ENCODE data around the gene MTFP1. TPM values are rescaled to one million over a fixed set of nuclear protein-coding genes. Genes with fewer than 3 reads are reported as not detected.

Gene MTFP1
- total and polyA plus RNA-seq, 2 donors (not counting 1 experiment from before 2014, with no cell fraction given): 11.8 to 18.4 TPM

- Mint-ChIP-seq H3K4me3 (no peak overlapping the region), H3K27ac (no peak overlapping the region), H3K27me3 (peaks cover 51% of the 10 kb centered on the region), H3K9me3 (ENCODE audit: insufficient read depth) (no peaks in the 10 kb centered on the region), H3K4me1 (no peaks in the 10 kb centered on the region)
- no peak overlapping the region for H3K27ac ChIP-seq (ENCODE audit: low read length in 2 of 2)
- no peaks in the 10 kb centered on the region for H3K4me1 ChIP-seq (ENCODE audit: control insufficient read depth in 2 of 2, insufficient read depth in 2 of 2, low read length in 2 of 2)
- ATAC-seq (ENCODE audit: low read depth) (no peak), DNase-seq (no peak)
- no peaks in the 10 kb centered on the region for H3K79me2 ChIP-seq (ENCODE audit: control insufficient read depth, insufficient read depth, low read length)
- H3K9me3 ChIP-seq (ENCODE audit: control extremely low read depth in 1 of 3, control insufficient read depth in 2 of 3, insufficient read depth in 1 of 3, low read length in 2 of 3): no peaks in the 10 kb centered on the region
- H3K9ac ChIP-seq (ENCODE audit: low read length): no peak overlapping the region
- H3K4me2 ChIP-seq (replicated peaks; ENCODE audit: low read depth, low read length, poor library complexity, severe bottlenecking): no peak overlapping the region
- POLR2A ChIA-PET: no interaction called here
- TF ChIP-seq, protein P1, sequence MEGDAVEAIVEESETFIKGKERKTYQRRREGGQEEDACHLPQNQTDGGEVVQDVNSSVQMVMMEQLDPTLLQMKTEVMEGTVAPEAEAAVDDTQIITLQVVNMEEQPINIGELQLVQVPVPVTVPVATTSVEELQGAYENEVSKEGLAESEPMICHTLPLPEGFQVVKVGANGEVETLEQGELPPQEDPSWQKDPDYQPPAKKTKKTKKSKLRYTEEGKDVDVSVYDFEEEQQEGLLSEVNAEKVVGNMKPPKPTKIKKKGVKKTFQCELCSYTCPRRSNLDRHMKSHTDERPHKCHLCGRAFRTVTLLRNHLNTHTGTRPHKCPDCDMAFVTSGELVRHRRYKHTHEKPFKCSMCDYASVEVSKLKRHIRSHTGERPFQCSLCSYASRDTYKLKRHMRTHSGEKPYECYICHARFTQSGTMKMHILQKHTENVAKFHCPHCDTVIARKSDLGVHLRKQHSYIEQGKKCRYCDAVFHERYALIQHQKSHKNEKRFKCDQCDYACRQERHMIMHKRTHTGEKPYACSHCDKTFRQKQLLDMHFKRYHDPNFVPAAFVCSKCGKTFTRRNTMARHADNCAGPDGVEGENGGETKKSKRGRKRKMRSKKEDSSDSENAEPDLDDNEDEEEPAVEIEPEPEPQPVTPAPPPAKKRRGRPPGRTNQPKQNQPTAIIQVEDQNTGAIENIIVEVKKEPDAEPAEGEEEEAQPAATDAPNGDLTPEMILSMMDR (IDR thresholded peaks at IDR 0.05): no peak
- no peak for TF ChIP-seq EZH2 (IDR thresholded peaks at IDR 0.05; ENCODE audit: borderline replicate concordance, insufficient read depth, low read depth, low read length, poor library complexity, severe bottlenecking)
- H3K27me3 ChIP-seq (replicated peaks in 1 of 4; ENCODE audit: control extremely low read depth in 1 of 4, control insufficient read depth in 3 of 4, insufficient read depth in 4 of 4, low read length in 3 of 4): peaks cover 0 to 40% (median 19%) of the 10 kb centered on the region in 4 experiments
- CTCF ChIA-PET: interaction anchor here (1.0 to 1.1 kb wide), 2 partner anchors 16 to 181 kb away, joined by 3 read pairs; no protein-coding TSS in a partner anchor
- no peak overlapping the region for H3K4me3 ChIP-seq (ENCODE audit: control extremely low read depth in 1 of 5, extremely low read depth in 1 of 5, insufficient read depth in 1 of 5, low read depth in 2 of 5, low read length in 4 of 5)
- intact Hi-C loops (cut with micrococcal nuclease): no loop called here
- H3K36me3 ChIP-seq (replicated peaks in 1 of 2; ENCODE audit: control extremely low read depth in 1 of 2, control insufficient read depth in 1 of 2, extremely low read depth in 1 of 2, insufficient read depth in 2 of 2, low read length in 1 of 2): no peaks in the 10 kb centered on the region
- 63% methylated on average over 2 of the region's 2 CpGs for WGBS (ENCODE audit: insufficient coverage)
- no peaks in the 10 kb centered on the region for H4K20me1 ChIP-seq (ENCODE audit: control insufficient read depth, insufficient read depth, low read length, poor library complexity, severe bottlenecking)
- no peak overlapping the region for H2AFZ ChIP-seq (ENCODE audit: insufficient read depth, low read depth, low read length, poor library complexity, severe bottlenecking)
These were observed 43.6 kb downstream of the MTFP1 start for GRCh38 chr22:30469165-30469564.

DNA sequence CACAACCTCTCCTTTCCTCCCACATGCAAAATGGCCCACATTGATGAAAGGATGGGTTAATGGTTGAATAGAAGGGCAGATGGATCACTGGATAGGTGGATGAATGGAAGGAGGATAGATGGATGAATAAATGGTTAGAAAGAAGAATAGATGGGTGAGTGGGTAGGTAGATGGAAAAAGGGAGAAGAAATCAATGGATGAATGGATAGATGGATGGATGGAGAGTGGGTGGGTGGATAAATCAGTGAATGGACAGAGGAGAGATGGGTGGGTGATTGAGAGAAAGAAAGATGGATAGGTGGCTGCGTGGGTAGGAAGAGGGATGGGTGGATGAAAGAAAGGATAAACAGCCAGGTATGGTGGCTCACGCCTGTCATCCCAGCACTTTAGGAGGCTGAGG is 45.1 kb downstream of the MTFP1 start:
- Histone ChIP-seq H3K4me3 (ENCODE audit: control extremely low read depth in 1 of 5, extremely low read depth in 1 of 5, insufficient read depth in 1 of 5, low read depth in 2 of 5, low read length in 4 of 5) (no peak overlapping the region), H4K20me1 (ENCODE audit: control insufficient read depth, insufficient read depth, low read length, poor library complexity, severe bottlenecking) (no peaks in the 10 kb centered on the region), H3K4me2 (replicated peaks; ENCODE audit: low read depth, low read length, poor library complexity, severe bottlenecking) (no peak overlapping the region), H2AFZ (ENCODE audit: insufficient read depth, low read depth, low read length, poor library complexity, severe bottlenecking) (no peak overlapping the region), H3K9ac (ENCODE audit: low read length) (no peak overlapping the region), H3K79me2 (ENCODE audit: control insufficient read depth, insufficient read depth, low read length) (no peaks in the 10 kb centered on the region), H3K27me3 (replicated peaks in 1 of 4; ENCODE audit: control extremely low read depth in 1 of 4, control insufficient read depth in 3 of 4, insufficient read depth in 4 of 4, low read length in 3 of 4) (peaks cover 0 to 31% (median 12%) of the 10 kb centered on the region in 4 experiments), H3K36me3 (replicated peaks in 1 of 2; ENCODE audit: control extremely low read depth in 1 of 2, control insufficient read depth in 1 of 2, extremely low read depth in 1 of 2, insufficient read depth in 2 of 2, low read length in 1 of 2) (no peaks in the 10 kb centered on the region), H3K27ac (ENCODE audit: low read length in 2 of 2) (no peak overlapping the region), H3K4me1 (ENCODE audit: control insufficient read depth in 2 of 2, insufficient read depth in 2 of 2, low read length in 2 of 2) (no peaks in the 10 kb centered on the region), H3K9me3 (ENCODE audit: control extremely low read depth in 1 of 3, control insufficient read depth in 2 of 3, insufficient read depth in 1 of 3, low read length in 2 of 3) (no peaks in the 10 kb centered on the region)
- ChIA-PET POLR2A (no interaction called here), CTCF (interaction anchor here (1.1 kb wide), 1 partner anchor 13 kb away, joined by 3 read pairs; no protein-coding TSS in a partner anchor)
- peaks cover 44% of the 10 kb centered on the region for H3K27me3 Mint-ChIP-seq
- ATAC-seq (ENCODE audit: low read depth) (no peak), DNase-seq (no peak)
- no peak overlapping the region for H3K27ac Mint-ChIP-seq
- no peaks in the 10 kb centered on the region for H3K4me1 Mint-ChIP-seq
- 79% methylated on average over 2 of the region's 2 CpGs for WGBS (ENCODE audit: insufficient coverage)
- no peak overlapping the region for H3K4me3 Mint-ChIP-seq
- TF ChIP-seq EZH2 (IDR thresholded peaks at IDR 0.05; ENCODE audit: borderline replicate concordance, insufficient read depth, low read depth, low read length, poor library complexity, severe bottlenecking): no peak
- TF ChIP-seq, protein P1 (IDR thresholded peaks at IDR 0.05): no peak
- intact Hi-C loops (cut with micrococcal nuclease): no loop called here
- no peaks in the 10 kb centered on the region for H3K9me3 Mint-ChIP-seq (ENCODE audit: insufficient read depth)

Data from B cell (primary cell).